Uterus (tissue), 4 donors: ENCODE results near the gene TMEM150C. TPM values are rescaled to one million over a fixed set of nuclear protein-coding genes. Genes with fewer than 3 reads are reported as not detected.

ENCODE experiments used
- DNase-seq, 2 donors: peaks; one replicate each; pipeline ENCODE4 v3.0.0-alpha.2; 2019 to 2020
- H3K27ac ChIP-seq, 2 donors: fragments of 200-600 bp; sonication (generic); 1 replicate in 1 of 2; 2 replicates in 1 of 2; pipeline ENCODE4 v1.5.1; 2016 to 2018
- H3K27me3 ChIP-seq, 2 donors: fragments of 200-600 bp; sonication (generic); one replicate each; pipeline ENCODE4 v1.5.1; 2018 to 2019; ENCODE audit warnings: control low read depth in 1 of 2
- H3K36me3 ChIP-seq, 2 donors: fragments of 200-600 bp; sonication (generic); one replicate each; pipeline ENCODE4 v1.5.1; 2019; ENCODE audit warnings: control low read depth in 1 of 2
- H3K4me1 ChIP-seq, 2 donors: fragments of 200-600 bp; sonication (generic); one replicate each; pipeline ENCODE4 v1.5.1; 2018 to 2019; ENCODE audit warnings: control low read depth in 1 of 2
- H3K4me3 ChIP-seq, 2 donors: fragments of 200-600 bp; sonication (generic); 1 replicate in 1 of 2; 2 replicates in 1 of 2; pipeline ENCODE4 v1.5.1; 2018 to 2019; ENCODE audit warnings: mild to moderate bottlenecking in 1 of 2
- H3K9me3 ChIP-seq, 2 donors: fragments of 200-600 bp; sonication (generic); one replicate each; pipeline ENCODE4 v1.5.1; 2019; ENCODE audit warnings: control low read depth in 1 of 2
- CTCF ChIP-seq, 4 experiments: fragments of 200-600 bp in 2 of 4; fragments of 450-650 bp in 2 of 4; sonication (generic) in 2 of 4; IDR thresholded peaks; one replicate each; pipeline ENCODE4 v1.5.1; 2016 to 2019; ENCODE audit warnings: antibody characterized with exemption in 4 of 4, mild to moderate bottlenecking in 2 of 4, moderate library complexity in 1 of 4
- POLR2A ChIP-seq, 2 donors: fragments of 450-650 bp; IDR thresholded peaks; one replicate each; pipeline ENCODE4 v1.6.1; 2016; ENCODE audit warnings: antibody characterized with exemption in 2 of 2, mild to moderate bottlenecking in 1 of 2, moderate library complexity in 1 of 2
- intact Hi-C: fragments of 100-400 bp; cut with DNase I; formaldehyde crosslinking; loops from one replicate; pipeline ENCODE4 v1.15.1; 2023; ENCODE audit warnings: low total_unique reads
- total RNA-seq, 4 donors: library from RNA; depleted of rRNA in 3 of 4; stranded (reverse); fragments of >200 nt in 3 of 4; gene quantifications; one replicate each; pipeline versions ENCODE4 v1.1.0 to v1.2.4, GENCODE V29; 2014 to 2023
- donor health status: DM: yes; HTN: yes; CAD: no.

Gene TMEM150C
- total RNA-seq, 4 donors from 2014 or later, result 3.1 to 22.5 (median 11.6) TPM

GRCh38 chr4:82601242-82602015, 39.6 kb upstream of the TMEM150C start:
- no peak for DNase-seq
- H3K27me3 ChIP-seq, result no peaks in the 10 kb centered on the region
- H3K36me3 ChIP-seq, result no peaks in the 10 kb centered on the region
- intact Hi-C loops, result no loop called here
- H3K9me3 ChIP-seq, result no peaks in the 10 kb centered on the region
- TF ChIP-seq POLR2A (IDR thresholded peaks at IDR 0.05) (no peak), CTCF (IDR thresholded peaks at IDR 0.05) (no peak)
- H3K4me1 ChIP-seq, result no peaks in the 10 kb centered on the region
- no peak overlapping the region for H3K4me3 ChIP-seq
- H3K27ac ChIP-seq, result no peak overlapping the region

GRCh38 chr4:82599336-82599735, 37.5 kb upstream of the TMEM150C start:
- Histone ChIP-seq H3K27me3 (no peaks in the 10 kb centered on the region), H3K27ac (no peak overlapping the region), H3K4me3 (no peak overlapping the region), H3K9me3 (no peaks in the 10 kb centered on the region), H3K4me1 (no peaks in the 10 kb centered on the region), H3K36me3 (no peaks in the 10 kb centered on the region)
- no peak for TF ChIP-seq POLR2A (IDR thresholded peaks at IDR 0.05)
- TF ChIP-seq CTCF (IDR thresholded peaks at IDR 0.05), result no peak
- intact Hi-C loops, result no loop called here
- no peak for DNase-seq

GRCh38 chr4:82594456-82594855, 32.7 kb upstream of the TMEM150C start:
- H3K4me3 ChIP-seq, result no peak overlapping the region
- H3K9me3 ChIP-seq, result no peaks in the 10 kb centered on the region
- intact Hi-C loops, result no loop called here
- H3K36me3 ChIP-seq, result no peaks in the 10 kb centered on the region
- no peaks in the 10 kb centered on the region for H3K27me3 ChIP-seq
- DNase-seq, result no peak
- no peaks in the 10 kb centered on the region for H3K4me1 ChIP-seq
- no peak for TF ChIP-seq CTCF (IDR thresholded peaks at IDR 0.05)
- no peak for TF ChIP-seq POLR2A (IDR thresholded peaks at IDR 0.05)
- no peak overlapping the region for H3K27ac ChIP-seq

- H3K36me3 ChIP-seq, result no peaks in the 10 kb centered on the region
- H3K4me1 ChIP-seq, result no peaks in the 10 kb centered on the region
- no peaks in the 10 kb centered on the region for H3K27me3 ChIP-seq
- TF ChIP-seq CTCF (IDR thresholded peaks at IDR 0.05), result no peak
- TF ChIP-seq POLR2A (IDR thresholded peaks at IDR 0.05), result no peak
- DNase-seq, result no peak
- no peaks in the 10 kb centered on the region for H3K9me3 ChIP-seq
- no peak overlapping the region for H3K27ac ChIP-seq
- no peak overlapping the region for H3K4me3 ChIP-seq
- intact Hi-C loops, result no loop called here
Observed at GRCh38 chr4:82593411-82593810, 31.6 kb upstream of the TMEM150C start.

GRCh38 chr4:82592639-82593038, 30.9 kb upstream of the TMEM150C start:
- intact Hi-C loops, result no loop called here
- Histone ChIP-seq H3K27me3 (no peaks in the 10 kb centered on the region), H3K36me3 (no peaks in the 10 kb centered on the region), H3K9me3 (no peaks in the 10 kb centered on the region), H3K27ac (no peak overlapping the region), H3K4me1 (no peaks in the 10 kb centered on the region), H3K4me3 (no peak overlapping the region)
- TF ChIP-seq POLR2A (IDR thresholded peaks at IDR 0.05), result no peak
- TF ChIP-seq CTCF (IDR thresholded peaks at IDR 0.05), result no peak
- no peak for DNase-seq
